ENCODE measurements around the gene TRERF1.

The TRERF1 gene, protein sequence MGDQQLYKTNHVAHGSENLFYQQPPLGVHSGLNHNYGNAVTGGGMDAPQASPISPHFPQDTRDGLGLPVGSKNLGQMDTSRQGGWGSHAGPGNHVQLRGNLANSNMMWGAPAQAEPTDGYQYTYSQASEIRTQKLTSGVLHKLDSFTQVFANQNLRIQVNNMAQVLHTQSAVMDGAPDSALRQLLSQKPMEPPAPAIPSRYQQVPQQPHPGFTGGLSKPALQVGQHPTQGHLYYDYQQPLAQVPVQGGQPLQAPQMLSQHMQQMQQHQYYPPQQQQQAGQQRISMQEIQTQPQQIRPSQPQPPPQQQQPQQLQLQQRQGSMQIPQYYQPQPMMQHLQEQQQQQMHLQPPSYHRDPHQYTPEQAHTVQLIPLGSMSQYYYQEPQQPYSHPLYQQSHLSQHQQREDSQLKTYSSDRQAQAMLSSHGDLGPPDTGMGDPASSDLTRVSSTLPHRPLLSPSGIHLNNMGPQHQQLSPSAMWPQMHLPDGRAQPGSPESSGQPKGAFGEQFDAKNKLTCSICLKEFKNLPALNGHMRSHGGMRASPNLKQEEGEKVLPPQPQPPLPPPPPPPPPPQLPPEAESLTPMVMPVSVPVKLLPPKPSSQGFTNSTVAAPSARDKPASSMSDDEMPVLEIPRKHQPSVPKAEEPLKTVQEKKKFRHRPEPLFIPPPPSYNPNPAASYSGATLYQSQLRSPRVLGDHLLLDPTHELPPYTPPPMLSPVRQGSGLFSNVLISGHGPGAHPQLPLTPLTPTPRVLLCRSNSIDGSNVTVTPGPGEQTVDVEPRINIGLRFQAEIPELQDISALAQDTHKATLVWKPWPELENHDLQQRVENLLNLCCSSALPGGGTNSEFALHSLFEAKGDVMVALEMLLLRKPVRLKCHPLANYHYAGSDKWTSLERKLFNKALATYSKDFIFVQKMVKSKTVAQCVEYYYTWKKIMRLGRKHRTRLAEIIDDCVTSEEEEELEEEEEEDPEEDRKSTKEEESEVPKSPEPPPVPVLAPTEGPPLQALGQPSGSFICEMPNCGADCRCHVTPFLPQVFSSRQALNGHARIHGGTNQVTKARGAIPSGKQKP (N-terminal part only)

DNA sequence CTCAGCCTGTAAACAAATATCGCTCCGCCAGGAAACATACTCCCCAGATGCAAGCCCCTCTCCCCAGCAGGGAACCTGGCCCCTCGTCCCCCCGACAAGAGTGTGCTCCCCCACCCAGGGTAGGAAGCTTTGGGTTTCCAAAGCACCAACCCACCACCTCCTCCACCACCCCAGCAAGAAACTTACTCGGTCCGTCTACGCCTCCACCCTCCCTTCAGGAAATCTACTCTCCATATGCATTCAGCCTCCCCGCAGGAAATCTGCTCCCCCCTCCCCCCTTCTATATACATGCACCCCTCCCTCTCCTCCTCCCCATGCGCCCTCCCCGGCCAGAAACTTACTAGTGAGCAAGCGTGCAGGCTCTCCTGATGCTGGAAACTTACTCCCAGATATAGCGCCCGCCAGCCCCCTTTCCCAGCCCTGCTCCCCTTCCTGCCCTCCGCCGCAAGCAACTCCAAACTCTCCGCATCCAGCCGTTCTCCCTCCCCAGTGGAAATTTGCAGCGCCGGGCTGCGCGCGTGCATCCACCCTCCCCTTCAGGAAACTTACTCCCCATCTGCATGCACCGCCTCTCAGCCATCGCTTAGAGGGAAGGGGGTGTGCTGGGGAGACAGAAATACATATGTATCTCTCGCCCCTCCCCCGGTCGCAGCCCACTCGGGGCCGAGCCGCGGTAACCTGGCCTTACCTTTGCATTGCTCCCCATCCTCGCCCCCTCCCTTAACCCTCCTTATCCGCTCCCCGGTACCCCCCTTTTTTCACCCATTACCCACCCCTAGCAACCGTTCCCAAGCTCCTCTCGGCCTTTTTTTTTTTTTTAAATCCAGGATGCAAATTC, at the start of gene TRERF1:
TSS of gene TRERF1 (minus strand) at position 594 of the 838 bp plus-strand sequence. CDS start 182,336 bp downstream, outside the sequence.
- TF ChIP-seq, protein P1, sequence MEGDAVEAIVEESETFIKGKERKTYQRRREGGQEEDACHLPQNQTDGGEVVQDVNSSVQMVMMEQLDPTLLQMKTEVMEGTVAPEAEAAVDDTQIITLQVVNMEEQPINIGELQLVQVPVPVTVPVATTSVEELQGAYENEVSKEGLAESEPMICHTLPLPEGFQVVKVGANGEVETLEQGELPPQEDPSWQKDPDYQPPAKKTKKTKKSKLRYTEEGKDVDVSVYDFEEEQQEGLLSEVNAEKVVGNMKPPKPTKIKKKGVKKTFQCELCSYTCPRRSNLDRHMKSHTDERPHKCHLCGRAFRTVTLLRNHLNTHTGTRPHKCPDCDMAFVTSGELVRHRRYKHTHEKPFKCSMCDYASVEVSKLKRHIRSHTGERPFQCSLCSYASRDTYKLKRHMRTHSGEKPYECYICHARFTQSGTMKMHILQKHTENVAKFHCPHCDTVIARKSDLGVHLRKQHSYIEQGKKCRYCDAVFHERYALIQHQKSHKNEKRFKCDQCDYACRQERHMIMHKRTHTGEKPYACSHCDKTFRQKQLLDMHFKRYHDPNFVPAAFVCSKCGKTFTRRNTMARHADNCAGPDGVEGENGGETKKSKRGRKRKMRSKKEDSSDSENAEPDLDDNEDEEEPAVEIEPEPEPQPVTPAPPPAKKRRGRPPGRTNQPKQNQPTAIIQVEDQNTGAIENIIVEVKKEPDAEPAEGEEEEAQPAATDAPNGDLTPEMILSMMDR (conservative IDR thresholded peaks at IDR 0.05; ENCODE audit: low read length): no peak
- peak within 1 kb of the TSS; percentile 85 for H3K4me3 ChIP-seq (ENCODE audit: low read length)
- peak; percentile 66 for DNase-seq (ENCODE audit: low read depth)

DNA sequence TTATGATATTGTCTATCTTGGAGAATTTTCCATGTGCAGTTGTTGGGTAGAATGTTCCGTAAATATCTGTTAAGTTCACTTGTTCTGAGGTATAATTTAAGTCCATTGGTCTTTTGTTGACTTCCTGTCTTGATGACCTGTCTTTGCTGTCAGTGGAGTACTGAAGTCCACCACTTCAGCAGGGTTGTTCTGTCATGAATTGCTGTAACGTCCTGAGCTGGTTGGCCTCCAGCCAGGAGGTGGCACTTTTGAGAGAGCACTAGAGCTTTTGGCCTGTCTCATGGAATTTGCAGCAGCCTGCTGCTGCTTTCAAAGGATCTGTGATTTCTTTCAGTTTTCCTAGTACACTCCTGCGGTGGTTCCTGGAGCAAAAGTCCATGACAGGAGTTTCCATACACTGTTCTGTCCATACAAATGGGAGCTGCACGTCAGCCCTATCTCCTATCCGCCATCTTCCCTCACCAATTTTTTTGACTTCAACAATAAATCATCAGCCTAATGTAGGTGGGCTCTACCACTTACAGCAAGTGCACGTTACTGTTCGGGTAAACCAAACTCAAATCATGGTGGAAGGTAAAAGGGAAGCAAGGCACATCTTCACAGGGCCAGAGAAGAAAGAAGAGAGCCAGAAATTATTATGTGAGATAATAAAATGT, 46.9 kb upstream of the TRERF1 start:
- H3K4me3 ChIP-seq (ENCODE audit: low read length): no peak overlapping the region
- no peak for DNase-seq (ENCODE audit: low read depth)
- TF ChIP-seq, protein P1 (conservative IDR thresholded peaks at IDR 0.05; ENCODE audit: low read length): no peak

DNA sequence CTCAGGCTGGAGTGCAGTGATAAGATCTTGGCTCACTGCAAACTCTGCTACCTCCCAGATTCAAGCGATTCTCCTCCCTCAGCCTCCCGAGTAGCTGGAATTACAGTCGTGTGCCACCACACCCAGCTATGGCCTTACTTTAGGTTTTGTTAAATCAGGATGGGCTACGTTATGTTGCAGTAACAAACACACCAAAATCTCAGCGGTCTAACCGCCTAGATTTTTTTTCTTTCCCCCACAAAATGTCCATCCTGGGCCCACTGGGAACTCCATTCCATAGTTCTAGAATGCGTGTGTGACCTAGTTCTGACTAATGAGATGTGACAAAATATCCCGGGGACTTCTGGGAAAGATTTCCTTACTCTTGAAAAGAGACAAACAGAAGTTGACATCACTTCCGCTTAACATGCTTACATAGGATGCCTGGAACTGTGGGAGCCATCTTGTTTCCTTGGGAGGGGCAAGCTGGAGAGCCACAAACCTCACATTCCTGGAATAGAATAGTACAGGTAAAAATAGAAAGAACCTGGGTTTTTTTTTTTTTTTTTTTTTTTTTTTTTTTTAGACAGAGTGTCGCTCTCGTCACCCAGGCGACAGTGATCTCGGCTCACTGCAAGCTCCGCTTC, 42.3 kb upstream of the TRERF1 start:
- TF ChIP-seq, protein P1 (conservative IDR thresholded peaks at IDR 0.05; ENCODE audit: low read length): no peak
- no peak overlapping the region for H3K4me3 ChIP-seq (ENCODE audit: low read length)
- DNase-seq (ENCODE audit: low read depth): no peak

DNA sequence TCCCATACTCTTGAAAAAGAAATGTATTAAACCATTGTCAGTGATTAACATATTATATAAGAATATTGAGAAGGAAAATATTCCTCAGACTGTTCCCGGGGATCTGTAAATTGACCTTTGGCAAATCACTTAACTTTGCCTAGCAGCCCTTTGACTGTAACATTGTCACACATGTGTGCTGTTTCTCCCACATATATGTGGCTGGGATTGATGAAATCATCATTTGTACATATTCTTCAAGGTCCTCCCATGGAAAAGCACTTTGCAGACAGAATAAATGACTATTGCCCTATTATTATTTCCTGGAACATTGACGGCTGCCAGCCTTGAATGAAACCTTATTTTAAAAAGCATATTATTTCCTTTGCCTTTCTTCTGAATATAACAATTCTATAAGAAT, 36.4 kb upstream of the TRERF1 start:
- DNase-seq (ENCODE audit: low read depth): no peak
- H3K4me3 ChIP-seq (ENCODE audit: low read length): no peak overlapping the region
- TF ChIP-seq, protein P1 (conservative IDR thresholded peaks at IDR 0.05; ENCODE audit: low read length): no peak

DNA sequence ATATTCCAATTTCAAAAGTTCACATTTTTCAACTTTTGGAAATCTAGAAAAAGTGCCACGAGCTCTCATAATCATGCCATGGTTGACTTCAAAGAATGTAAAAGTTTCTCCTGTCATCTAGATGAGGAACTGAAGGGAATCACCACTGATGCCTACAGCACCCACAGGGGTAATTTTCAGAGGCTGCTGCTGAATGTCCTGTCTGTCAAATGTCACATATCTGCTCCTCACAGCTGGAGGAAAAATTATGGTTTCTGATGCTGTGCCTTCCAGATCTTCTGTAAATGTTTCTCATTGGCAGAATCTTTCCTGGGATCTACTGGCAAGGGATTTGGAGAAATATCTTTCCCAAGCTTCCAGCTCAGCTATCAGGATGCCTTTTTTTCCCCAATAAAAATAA, 32.5 kb upstream of the TRERF1 start:
- DNase-seq (ENCODE audit: low read depth): no peak
- TF ChIP-seq, protein P1 (conservative IDR thresholded peaks at IDR 0.05; ENCODE audit: low read length): no peak
- H3K4me3 ChIP-seq (ENCODE audit: low read length): no peak overlapping the region

DNA sequence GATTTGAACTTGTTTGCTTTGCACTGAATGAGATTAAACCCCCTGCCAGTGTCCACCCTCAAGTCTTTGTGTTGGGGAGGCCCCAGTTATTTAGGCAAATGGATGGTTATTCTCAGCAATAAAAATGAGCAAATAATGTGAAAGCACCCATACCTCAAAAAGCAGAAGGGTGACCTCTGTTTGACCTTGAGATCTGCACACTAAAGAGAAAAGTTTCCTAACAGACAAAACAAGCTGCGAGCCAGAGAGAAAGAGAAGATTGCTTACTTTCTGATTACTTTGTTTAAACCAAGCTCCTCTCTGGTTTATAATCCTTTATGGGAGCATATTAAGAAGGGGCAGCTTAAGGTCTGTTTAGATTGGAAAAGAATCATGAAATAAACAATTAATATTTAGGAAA, 30.4 kb upstream of the TRERF1 start:
- TF ChIP-seq, protein P1 (conservative IDR thresholded peaks at IDR 0.05; ENCODE audit: low read length): no peak
- no peak for DNase-seq (ENCODE audit: low read depth)

More for the DNA sequence above, 30.4 kb upstream of the TRERF1 start:
- no peak overlapping the region for H3K4me3 ChIP-seq (ENCODE audit: low read length)
